IPS DF 4.7 (cell line): ENCODE measurements around the gene SPATA2L.

ENCODE experiments used
- DNase-seq: peaks from one replicate; pipeline ENCODE4 v3.0.0-alpha.2; 2013; ENCODE audit warnings: low spot score; ENCODE audit errors: extremely low read depth

Gene SPATA2L

GRCh38 chr16:89701425-89702406, at the start of gene SPATA2L:
Gene SPATA2L, minus strand, starts transcription at chr16:89701705. Its CDS starts 473 bp downstream, at chr16:89701232.
- no peak for DNase-seq

GRCh38 chr16:89749637-89750036, 48.1 kb upstream of the SPATA2L start:
- DNase-seq: no peak

GRCh38 chr16:89748921-89749320, 47.4 kb upstream of the SPATA2L start:
- DNase-seq: no peak

- DNase-seq: no peak
These were observed 46.6 kb upstream of the SPATA2L start for GRCh38 chr16:89748076-89748475.

GRCh38 chr16:89746043-89746442, 44.5 kb upstream of the SPATA2L start:
- DNase-seq: no peak

GRCh38 chr16:89744813-89745212, 43.3 kb upstream of the SPATA2L start:
- no peak for DNase-seq

- no peak for DNase-seq
These were observed 41.4 kb upstream of the SPATA2L start for GRCh38 chr16:89742948-89743347.

- DNase-seq: no peak
These were observed 40.0 kb upstream of the SPATA2L start for GRCh38 chr16:89741342-89742014.

- no peak for DNase-seq
These were observed 37.9 kb upstream of the SPATA2L start for GRCh38 chr16:89739383-89739782.

GRCh38 chr16:89738538-89739317, 37.2 kb upstream of the SPATA2L start:
- DNase-seq: no peak

- DNase-seq: no peak
These were observed 36.5 kb upstream of the SPATA2L start for GRCh38 chr16:89738072-89738377.

GRCh38 chr16:89737341-89738071, 36.0 kb upstream of the SPATA2L start:
- DNase-seq: no peak

- no peak for DNase-seq
These were observed 35.0 kb upstream of the SPATA2L start for GRCh38 chr16:89736554-89736953.

- no peak for DNase-seq
These were observed 32.3 kb upstream of the SPATA2L start for GRCh38 chr16:89733792-89734191.

- no peak for DNase-seq
These were observed 31.8 kb upstream of the SPATA2L start for GRCh38 chr16:89733322-89733721.

GRCh38 chr16:89732918-89733242, 31.4 kb upstream of the SPATA2L start:
- DNase-seq: no peak

- no peak for DNase-seq
These were observed 30.8 kb upstream of the SPATA2L start for GRCh38 chr16:89732142-89732917.

GRCh38 chr16:89730610-89731234, 29.2 kb upstream of the SPATA2L start:
- DNase-seq: no peak

- no peak for DNase-seq
These were observed 28.5 kb upstream of the SPATA2L start for GRCh38 chr16:89729863-89730593.
